IPS-15b (cell line): Measurements from ENCODE around the gene SRMS.

Experiments used
- H3K27me3 ChIP-seq: one replicate; pipeline ENCODE4 v1.6.1; 2013; ENCODE audit warnings: low read length; ENCODE audit not compliant: control insufficient read depth, insufficient read depth
- H3K36me3 ChIP-seq: one replicate; pipeline ENCODE4 v1.6.1; 2013; ENCODE audit warnings: low read length; ENCODE audit not compliant: control insufficient read depth, insufficient read depth
- H3K4me1 ChIP-seq: one replicate; pipeline ENCODE4 v1.6.1; 2013; ENCODE audit warnings: mild to moderate bottlenecking, low read length; ENCODE audit not compliant: control insufficient read depth, insufficient read depth
- H3K4me3 ChIP-seq: one replicate; pipeline ENCODE4 v1.5.1; 2013; ENCODE audit warnings: low read depth, low read length
- H3K9ac ChIP-seq: one replicate; pipeline ENCODE4 v1.6.1; 2013; ENCODE audit warnings: low read depth, mild to moderate bottlenecking, low read length
- H3K9me3 ChIP-seq: one replicate; pipeline ENCODE4 v1.6.1; 2013; ENCODE audit warnings: mild to moderate bottlenecking, low read length; ENCODE audit not compliant: control insufficient read depth, insufficient read depth

The SRMS gene

GRCh38 chr20:63527184-63527583 is 20.4 kb downstream of the SRMS start:
- H3K36me3 ChIP-seq = peaks cover 12% of the 10 kb centered on the region
- no peaks in the 10 kb centered on the region for H3K27me3 ChIP-seq
- no peak overlapping the region for H3K4me3 ChIP-seq

DNA sequence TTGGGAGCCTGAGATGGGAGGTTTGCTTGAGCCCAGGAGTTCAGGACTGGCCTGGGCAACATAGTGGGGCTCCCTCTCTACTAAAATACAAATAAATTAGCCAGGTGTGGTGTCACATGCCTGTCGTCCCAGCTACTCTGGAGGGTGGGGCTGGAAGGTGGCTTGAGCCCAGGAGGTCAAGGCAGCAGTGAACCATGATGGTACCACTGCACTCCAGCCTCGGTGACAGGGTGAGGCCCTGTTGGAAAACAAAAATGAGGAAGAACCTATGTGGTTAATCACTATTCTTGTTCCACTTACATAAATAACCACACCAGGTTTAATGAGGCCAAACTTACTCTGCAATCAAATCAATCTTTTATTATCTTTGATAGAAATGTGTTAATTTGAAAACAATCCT is 21.6 kb downstream of the SRMS start:
- no peaks in the 10 kb centered on the region for H3K9me3 ChIP-seq
- H3K4me3 ChIP-seq = no peak overlapping the region
- no peaks in the 10 kb centered on the region for H3K27me3 ChIP-seq
- no peaks in the 10 kb centered on the region for H3K4me1 ChIP-seq
- no peak overlapping the region for H3K9ac ChIP-seq
- H3K36me3 ChIP-seq = peaks cover 19% of the 10 kb centered on the region

More at GRCh38 chr20:63527184-63527583, 20.4 kb downstream of the SRMS start:
- Histone ChIP-seq H3K9ac (no peak overlapping the region), H3K9me3 (no peaks in the 10 kb centered on the region), H3K4me1 (no peaks in the 10 kb centered on the region)

- H3K9ac ChIP-seq = no peak overlapping the region
- no peaks in the 10 kb centered on the region for H3K9me3 ChIP-seq
- H3K36me3 ChIP-seq = peaks cover 19% of the 10 kb centered on the region
- no peaks in the 10 kb centered on the region for H3K4me1 ChIP-seq
- H3K4me3 ChIP-seq = no peak overlapping the region
- H3K27me3 ChIP-seq = no peaks in the 10 kb centered on the region
These were observed 22.4 kb downstream of the SRMS start for GRCh38 chr20:63525185-63525584.

DNA sequence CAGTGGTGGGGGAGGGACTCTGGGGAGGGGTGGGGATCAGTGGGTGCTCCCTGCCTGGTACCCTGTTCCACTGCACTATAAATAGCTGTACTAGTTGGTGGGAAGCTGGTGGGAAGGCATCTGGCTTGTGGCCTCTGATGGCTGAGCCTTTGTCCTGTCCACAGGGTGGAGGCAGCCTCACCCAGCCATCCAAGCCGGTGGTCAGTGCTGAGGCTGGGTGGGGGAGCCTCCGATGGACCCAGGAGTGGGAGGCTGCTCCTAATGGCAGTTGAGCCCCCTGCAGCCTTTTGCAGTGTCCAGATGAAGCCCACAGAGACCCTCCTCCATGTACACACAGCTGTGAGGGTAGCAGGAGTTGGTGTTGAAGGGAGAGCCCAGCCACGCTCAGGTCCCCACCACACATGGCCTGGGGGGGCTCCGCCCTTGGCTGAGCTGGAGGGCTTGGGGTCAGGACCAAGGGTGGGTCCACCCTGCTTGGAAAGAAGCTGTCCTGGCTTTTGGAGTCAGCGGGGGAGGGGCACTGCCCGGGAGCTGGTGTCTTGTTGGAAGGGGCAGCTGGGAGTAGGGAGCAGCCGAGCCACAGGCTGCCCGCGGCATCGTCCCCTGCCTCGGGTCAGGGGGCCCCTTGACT is 24.5 kb downstream of the SRMS start:
- no peaks in the 10 kb centered on the region for H3K9me3 ChIP-seq
- no peaks in the 10 kb centered on the region for H3K27me3 ChIP-seq
- no peak overlapping the region for H3K4me3 ChIP-seq
- no peaks in the 10 kb centered on the region for H3K4me1 ChIP-seq
- H3K9ac ChIP-seq = no peak overlapping the region
- peaks cover 19% of the 10 kb centered on the region for H3K36me3 ChIP-seq

GRCh38 chr20:63522091-63522868 is 25.3 kb downstream of the SRMS start:
- no peaks in the 10 kb centered on the region for H3K9me3 ChIP-seq
- peaks cover 19% of the 10 kb centered on the region for H3K36me3 ChIP-seq

DNA sequence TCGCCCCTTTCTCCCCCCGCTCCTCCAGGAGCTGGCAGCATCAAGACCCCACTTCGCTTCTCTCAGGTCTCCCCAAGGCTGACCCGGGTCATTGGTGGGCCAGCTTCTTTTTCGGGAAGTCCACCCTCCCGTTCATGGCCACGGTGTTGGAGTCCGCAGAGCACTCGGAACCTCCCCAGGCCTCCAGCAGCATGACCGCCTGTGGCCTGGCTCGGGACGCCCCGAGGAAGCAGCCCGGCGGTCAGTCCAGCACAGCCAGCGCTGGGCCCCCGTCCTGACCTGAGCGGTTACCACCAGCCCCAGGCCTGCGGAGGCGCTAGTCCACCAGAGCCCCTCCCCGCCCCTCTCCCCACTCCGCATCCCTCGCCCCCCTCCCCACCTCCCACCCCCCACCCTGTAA is 25.9 kb downstream of the SRMS start:
- Histone ChIP-seq H3K4me1 (no peaks in the 10 kb centered on the region), H3K9ac (peak overlapping the region; percentile 83), H3K4me3 (peak overlapping the region; percentile 84), H3K9me3 (no peaks in the 10 kb centered on the region), H3K36me3 (peaks cover 19% of the 10 kb centered on the region), H3K27me3 (no peaks in the 10 kb centered on the region)

More at GRCh38 chr20:63522091-63522868, 25.3 kb downstream of the SRMS start:
- Histone ChIP-seq H3K4me1 (no peaks in the 10 kb centered on the region), H3K27me3 (no peaks in the 10 kb centered on the region), H3K4me3 (peak overlapping the region; percentile 37), H3K9ac (no peak overlapping the region)

DNA sequence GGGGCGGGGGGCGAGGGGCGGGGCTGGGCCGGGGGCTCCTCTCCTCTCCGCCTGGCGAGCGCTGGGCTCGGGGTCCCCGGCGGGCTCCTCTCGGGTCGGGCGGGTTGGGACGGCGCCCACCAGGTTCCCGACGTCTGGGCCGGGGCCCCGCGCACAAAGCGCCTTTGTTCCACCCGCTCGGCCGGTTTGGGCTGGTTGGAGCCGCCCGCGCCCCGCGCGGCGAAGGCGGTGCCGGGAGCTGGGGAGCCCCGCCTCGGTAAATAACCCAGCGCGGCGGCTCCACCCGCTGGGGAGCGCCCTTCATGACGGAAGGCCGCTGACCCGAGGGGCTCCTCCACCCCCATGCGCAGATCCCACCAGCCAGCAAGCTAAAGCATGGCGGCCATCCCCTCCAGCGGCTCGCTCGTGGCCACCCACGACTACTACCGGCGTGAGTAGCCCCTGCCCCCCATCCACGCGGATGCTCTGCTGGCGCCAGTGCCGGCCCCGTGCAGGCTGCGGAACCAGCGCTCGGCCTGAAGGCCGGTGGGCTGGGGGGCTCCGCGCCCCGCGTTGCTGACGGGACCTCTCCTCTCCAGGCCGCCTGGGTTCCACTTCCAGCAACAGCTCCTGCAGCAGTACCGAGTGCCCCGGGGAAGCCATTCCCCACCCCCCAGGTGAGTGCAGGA is 26.5 kb downstream of the SRMS start:
- Histone ChIP-seq H3K9me3 (no peaks in the 10 kb centered on the region), H3K9ac (peak overlapping the region; percentile 83), H3K4me3 (peak overlapping the region; percentile 84), H3K4me1 (no peaks in the 10 kb centered on the region), H3K36me3 (peaks cover 19% of the 10 kb centered on the region), H3K27me3 (no peaks in the 10 kb centered on the region)

DNA sequence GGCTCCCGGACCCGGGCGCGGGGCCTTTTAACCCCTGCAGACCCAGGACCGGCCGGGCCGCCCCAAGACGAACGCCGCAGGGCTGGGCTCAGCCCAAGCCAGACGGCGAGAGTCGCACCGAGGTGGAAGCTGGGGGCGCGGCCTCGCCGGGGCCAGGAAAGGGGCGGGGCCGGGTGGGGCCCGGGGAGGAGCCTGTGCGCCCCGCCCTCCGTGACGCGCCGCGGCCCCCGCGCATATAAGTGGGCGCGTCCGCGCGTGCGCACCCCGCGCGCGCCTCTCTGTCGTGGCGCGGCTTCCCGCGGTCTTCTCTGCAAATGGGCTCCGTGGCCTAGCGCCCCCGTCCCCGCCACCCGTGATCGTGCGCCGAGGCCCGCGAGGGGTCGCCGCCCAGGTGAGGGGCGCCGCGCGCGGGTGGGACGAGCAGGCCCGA is 27.0 kb downstream of the SRMS start, which contains the start of gene PPDPF:
Gene PPDPF, plus strand, starts transcription at position 262 of the 430 bp plus-strand sequence. CDS start 544 bp downstream, outside the sequence.
- peak within 1 kb of the TSS; percentile 84 for H3K4me3 ChIP-seq
- H3K4me1 ChIP-seq = no peaks in the 10 kb centered on the region
- H3K27me3 ChIP-seq = no peaks in the 10 kb centered on the region
- H3K36me3 ChIP-seq = peaks cover 19% of the 10 kb centered on the region
- peak within 1 kb of the TSS; percentile 83 for H3K9ac ChIP-seq
- H3K9me3 ChIP-seq = no peaks in the 10 kb centered on the region

- no peaks in the 10 kb centered on the region for H3K9me3 ChIP-seq
- H3K27me3 ChIP-seq = no peaks in the 10 kb centered on the region
- peak overlapping the region; percentile 84 for H3K4me3 ChIP-seq
- H3K4me1 ChIP-seq = no peaks in the 10 kb centered on the region
- no peak overlapping the region for H3K9ac ChIP-seq
- peaks cover 19% of the 10 kb centered on the region for H3K36me3 ChIP-seq
These were observed 27.7 kb downstream of the SRMS start for GRCh38 chr20:63519668-63520503.

GRCh38 chr20:63518946-63519667 is 28.4 kb downstream of the SRMS start:
- Histone ChIP-seq H3K4me3 (peak overlapping the region; percentile 84), H3K36me3 (peaks cover 19% of the 10 kb centered on the region), H3K9me3 (no peaks in the 10 kb centered on the region), H3K9ac (no peak overlapping the region), H3K27me3 (no peaks in the 10 kb centered on the region), H3K4me1 (no peaks in the 10 kb centered on the region)
